Measurements from ENCODE around the gene ITPRIPL2.

DNA sequence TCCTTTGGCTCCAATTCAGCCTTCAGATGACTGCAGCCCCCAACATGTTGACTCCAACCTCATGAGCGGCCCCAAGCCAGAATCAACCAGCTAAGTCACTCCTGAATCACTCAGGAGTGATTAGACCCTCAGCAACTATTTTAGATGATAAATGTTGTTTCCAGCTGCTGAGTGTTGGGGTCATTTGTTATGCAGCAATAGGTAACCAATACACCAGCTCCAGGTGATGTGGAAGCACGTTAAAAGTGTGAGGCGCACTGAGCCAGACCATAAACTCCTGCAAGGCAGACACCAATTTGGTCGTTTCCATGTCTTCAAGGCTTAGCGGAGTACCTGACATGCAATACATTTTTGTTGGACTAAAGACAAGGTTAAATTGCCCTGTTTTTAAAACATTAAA, 28.9 kb upstream of the ITPRIPL2 start:
- TF ChIP-seq, protein P1, sequence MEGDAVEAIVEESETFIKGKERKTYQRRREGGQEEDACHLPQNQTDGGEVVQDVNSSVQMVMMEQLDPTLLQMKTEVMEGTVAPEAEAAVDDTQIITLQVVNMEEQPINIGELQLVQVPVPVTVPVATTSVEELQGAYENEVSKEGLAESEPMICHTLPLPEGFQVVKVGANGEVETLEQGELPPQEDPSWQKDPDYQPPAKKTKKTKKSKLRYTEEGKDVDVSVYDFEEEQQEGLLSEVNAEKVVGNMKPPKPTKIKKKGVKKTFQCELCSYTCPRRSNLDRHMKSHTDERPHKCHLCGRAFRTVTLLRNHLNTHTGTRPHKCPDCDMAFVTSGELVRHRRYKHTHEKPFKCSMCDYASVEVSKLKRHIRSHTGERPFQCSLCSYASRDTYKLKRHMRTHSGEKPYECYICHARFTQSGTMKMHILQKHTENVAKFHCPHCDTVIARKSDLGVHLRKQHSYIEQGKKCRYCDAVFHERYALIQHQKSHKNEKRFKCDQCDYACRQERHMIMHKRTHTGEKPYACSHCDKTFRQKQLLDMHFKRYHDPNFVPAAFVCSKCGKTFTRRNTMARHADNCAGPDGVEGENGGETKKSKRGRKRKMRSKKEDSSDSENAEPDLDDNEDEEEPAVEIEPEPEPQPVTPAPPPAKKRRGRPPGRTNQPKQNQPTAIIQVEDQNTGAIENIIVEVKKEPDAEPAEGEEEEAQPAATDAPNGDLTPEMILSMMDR (IDR thresholded peaks at IDR 0.05; ENCODE audit: poor library complexity, severe bottlenecking) = no peak
- TF ChIP-seq EP300 (conservative IDR thresholded peaks at IDR 0.05; ENCODE audit: poor library complexity, severe bottlenecking) = no peak
- TF ChIP-seq EZH2 (IDR thresholded peaks at IDR 0.05; ENCODE audit: borderline replicate concordance, insufficient read depth, low read length, poor library complexity, severe bottlenecking) = no peak
- TF ChIP-seq TAF1 (IDR thresholded peaks at IDR 0.05; ENCODE audit: low read depth) = no peak
- no peak for TF ChIP-seq POLR2AphosphoS5 (IDR thresholded peaks at IDR 0.05)
- TF ChIP-seq MXI1 (conservative IDR thresholded peaks at IDR 0.05; ENCODE audit: poor library complexity, severe bottlenecking) = no peak
- TF ChIP-seq, protein P2, sequence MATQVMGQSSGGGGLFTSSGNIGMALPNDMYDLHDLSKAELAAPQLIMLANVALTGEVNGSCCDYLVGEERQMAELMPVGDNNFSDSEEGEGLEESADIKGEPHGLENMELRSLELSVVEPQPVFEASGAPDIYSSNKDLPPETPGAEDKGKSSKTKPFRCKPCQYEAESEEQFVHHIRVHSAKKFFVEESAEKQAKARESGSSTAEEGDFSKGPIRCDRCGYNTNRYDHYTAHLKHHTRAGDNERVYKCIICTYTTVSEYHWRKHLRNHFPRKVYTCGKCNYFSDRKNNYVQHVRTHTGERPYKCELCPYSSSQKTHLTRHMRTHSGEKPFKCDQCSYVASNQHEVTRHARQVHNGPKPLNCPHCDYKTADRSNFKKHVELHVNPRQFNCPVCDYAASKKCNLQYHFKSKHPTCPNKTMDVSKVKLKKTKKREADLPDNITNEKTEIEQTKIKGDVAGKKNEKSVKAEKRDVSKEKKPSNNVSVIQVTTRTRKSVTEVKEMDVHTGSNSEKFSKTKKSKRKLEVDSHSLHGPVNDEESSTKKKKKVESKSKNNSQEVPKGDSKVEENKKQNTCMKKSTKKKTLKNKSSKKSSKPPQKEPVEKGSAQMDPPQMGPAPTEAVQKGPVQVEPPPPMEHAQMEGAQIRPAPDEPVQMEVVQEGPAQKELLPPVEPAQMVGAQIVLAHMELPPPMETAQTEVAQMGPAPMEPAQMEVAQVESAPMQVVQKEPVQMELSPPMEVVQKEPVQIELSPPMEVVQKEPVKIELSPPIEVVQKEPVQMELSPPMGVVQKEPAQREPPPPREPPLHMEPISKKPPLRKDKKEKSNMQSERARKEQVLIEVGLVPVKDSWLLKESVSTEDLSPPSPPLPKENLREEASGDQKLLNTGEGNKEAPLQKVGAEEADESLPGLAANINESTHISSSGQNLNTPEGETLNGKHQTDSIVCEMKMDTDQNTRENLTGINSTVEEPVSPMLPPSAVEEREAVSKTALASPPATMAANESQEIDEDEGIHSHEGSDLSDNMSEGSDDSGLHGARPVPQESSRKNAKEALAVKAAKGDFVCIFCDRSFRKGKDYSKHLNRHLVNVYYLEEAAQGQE (IDR thresholded peaks at IDR 0.05; ENCODE audit: borderline replicate concordance) = no peak
- TF ChIP-seq SMC3 (conservative IDR thresholded peaks at IDR 0.05; ENCODE audit: poor library complexity) = no peak
- TF ChIP-seq RAD21 (conservative IDR thresholded peaks at IDR 0.05) = no peak

Measured in neural cell (in vitro differentiated cells).